ENCODE results near the gene SSH2. TPM values are rescaled to one million over a fixed set of nuclear protein-coding genes. Genes with fewer than 3 reads are reported as not detected.
A peak's percentile ranks its signal among the peaks of the same experiment; 100 is the strongest.

Gene SSH2
- total and polyA plus RNA-seq, 2 of the 13 experiments (the other 11 are each of a cell fraction or from before 2014, with no cell fraction given): 6.0 to 6.4 TPM

DNA sequence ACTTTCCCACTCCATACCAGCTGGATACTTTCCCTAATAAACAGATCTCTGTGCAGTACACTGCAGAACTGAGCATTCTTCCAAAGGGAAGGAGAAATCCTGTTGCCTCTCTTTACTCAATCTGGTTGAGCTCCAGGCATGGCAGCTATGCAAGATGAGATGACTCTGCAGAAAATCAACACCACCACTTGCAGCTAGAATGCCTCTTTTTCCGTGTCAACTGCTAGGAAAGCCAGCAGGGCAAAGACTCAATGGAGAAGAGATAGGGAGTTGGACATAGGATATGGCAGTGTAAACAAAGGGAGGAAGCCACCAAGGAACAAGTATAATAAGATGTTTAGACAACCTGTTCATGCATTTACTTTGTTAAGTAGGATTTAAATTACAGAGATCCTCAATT, 266.9 kb downstream of the SSH2 start (continued):
- TF ChIP-seq, protein P1, sequence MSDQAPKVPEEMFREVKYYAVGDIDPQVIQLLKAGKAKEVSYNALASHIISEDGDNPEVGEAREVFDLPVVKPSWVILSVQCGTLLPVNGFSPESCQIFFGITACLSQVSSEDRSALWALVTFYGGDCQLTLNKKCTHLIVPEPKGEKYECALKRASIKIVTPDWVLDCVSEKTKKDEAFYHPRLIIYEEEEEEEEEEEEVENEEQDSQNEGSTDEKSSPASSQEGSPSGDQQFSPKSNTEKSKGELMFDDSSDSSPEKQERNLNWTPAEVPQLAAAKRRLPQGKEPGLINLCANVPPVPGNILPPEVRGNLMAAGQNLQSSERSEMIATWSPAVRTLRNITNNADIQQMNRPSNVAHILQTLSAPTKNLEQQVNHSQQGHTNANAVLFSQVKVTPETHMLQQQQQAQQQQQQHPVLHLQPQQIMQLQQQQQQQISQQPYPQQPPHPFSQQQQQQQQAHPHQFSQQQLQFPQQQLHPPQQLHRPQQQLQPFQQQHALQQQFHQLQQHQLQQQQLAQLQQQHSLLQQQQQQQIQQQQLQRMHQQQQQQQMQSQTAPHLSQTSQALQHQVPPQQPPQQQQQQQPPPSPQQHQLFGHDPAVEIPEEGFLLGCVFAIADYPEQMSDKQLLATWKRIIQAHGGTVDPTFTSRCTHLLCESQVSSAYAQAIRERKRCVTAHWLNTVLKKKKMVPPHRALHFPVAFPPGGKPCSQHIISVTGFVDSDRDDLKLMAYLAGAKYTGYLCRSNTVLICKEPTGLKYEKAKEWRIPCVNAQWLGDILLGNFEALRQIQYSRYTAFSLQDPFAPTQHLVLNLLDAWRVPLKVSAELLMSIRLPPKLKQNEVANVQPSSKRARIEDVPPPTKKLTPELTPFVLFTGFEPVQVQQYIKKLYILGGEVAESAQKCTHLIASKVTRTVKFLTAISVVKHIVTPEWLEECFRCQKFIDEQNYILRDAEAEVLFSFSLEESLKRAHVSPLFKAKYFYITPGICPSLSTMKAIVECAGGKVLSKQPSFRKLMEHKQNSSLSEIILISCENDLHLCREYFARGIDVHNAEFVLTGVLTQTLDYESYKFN (CRISPR knock-in tag; conservative IDR thresholded peaks at IDR 0.05): no peak
- TF ChIP-seq EHMT2 (IDR thresholded peaks at IDR 0.05; ENCODE audit: borderline replicate concordance, low read depth, low read length) (no peak), PCBP1 (IDR thresholded peaks at IDR 0.05; ENCODE audit: borderline replicate concordance, low read depth, low read length) (no peak)
- TF ChIP-seq, protein P2, sequence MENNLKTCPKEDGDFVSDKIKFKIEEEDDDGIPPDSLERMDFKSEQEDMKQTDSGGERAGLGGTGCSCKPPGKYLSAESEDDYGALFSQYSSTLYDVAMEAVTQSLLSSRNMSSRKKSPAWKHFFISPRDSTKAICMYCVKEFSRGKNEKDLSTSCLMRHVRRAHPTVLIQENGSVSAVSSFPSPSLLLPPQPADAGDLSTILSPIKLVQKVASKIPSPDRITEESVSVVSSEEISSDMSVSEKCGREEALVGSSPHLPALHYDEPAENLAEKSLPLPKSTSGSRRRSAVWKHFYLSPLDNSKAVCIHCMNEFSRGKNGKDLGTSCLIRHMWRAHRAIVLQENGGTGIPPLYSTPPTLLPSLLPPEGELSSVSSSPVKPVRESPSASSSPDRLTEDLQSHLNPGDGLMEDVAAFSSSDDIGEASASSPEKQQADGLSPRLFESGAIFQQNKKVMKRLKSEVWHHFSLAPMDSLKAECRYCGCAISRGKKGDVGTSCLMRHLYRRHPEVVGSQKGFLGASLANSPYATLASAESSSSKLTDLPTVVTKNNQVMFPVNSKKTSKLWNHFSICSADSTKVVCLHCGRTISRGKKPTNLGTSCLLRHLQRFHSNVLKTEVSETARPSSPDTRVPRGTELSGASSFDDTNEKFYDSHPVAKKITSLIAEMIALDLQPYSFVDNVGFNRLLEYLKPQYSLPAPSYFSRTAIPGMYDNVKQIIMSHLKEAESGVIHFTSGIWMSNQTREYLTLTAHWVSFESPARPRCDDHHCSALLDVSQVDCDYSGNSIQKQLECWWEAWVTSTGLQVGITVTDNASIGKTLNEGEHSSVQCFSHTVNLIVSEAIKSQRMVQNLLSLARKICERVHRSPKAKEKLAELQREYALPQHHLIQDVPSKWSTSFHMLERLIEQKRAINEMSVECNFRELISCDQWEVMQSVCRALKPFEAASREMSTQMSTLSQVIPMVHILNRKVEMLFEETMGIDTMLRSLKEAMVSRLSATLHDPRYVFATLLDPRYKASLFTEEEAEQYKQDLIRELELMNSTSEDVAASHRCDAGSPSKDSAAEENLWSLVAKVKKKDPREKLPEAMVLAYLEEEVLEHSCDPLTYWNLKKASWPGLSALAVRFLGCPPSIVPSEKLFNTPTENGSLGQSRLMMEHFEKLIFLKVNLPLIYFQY (CRISPR knock-in tag; IDR thresholded peaks at IDR 0.05; ENCODE audit: borderline replicate concordance): no peak

DNA sequence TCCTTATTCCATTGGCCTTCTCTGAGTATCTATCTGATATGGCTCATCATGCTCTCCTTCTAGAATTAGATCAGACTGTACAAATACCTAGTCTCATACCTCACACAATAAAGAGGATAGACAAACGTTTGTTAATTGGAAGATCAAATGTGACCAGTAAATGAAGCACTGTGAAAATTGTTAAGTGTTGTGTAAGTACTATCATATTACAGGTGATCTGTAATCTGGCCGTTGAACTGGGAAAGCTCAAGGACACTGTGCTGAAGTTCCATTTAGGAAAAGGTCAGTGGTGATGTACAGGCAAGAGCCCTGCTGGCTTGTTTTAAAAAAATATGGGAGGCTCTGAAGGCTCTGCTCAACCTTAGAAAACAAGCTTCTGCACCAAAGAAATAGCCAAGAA, 268.8 kb downstream of the SSH2 start:
- no TSS peak for BruUV-seq (replicated peaks)
- peak overlapping the region; percentile 51 for H3K27ac ChIP-seq (ENCODE audit: extremely low read length, insufficient read depth, low read length)
- intact Hi-C loops (cut with micrococcal nuclease; ENCODE audit: unreplicated experiment) (no loop called here), in situ Hi-C loops (cut with HindIII; ENCODE audit: extremely low pct_ligation_motif_present, low pct_unique_long_range_greater_than_20kb) (no loop called here)
- H3K27me3 ChIP-seq (ENCODE audit: control insufficient read depth in 1 of 2, insufficient read depth in 2 of 2, low read length in 2 of 2): no peaks in the 10 kb centered on the region
- FAIRE-seq (peak; percentile 64), DNase-seq (ENCODE audit: low spot score) (peak; percentile 75), ATAC-seq (peak; percentile 85)
- WGBS (ENCODE audit: low lambda C conversion rate): 6% methylated on average over 2 of the region's 2 CpGs
- no peak overlapping the region for H2AFZ ChIP-seq (ENCODE audit: low read length)
- CTCF ChIA-PET (ENCODE audit: low intra/inter-chr PET ratio, low total read pairs): no interaction called here
- no peaks in the 10 kb centered on the region for H3K9me3 ChIP-seq (ENCODE audit: low read length)
- no peaks in the 10 kb centered on the region for H3K36me3 ChIP-seq (replicated peaks in 1 of 2; ENCODE audit: control insufficient read depth in 1 of 2, insufficient read depth in 2 of 2, low read length in 2 of 2)
- no peaks in the 10 kb centered on the region for H4K20me1 ChIP-seq (ENCODE audit: insufficient read depth, low read length)
- no peaks in the 10 kb centered on the region for H3K79me2 ChIP-seq (ENCODE audit: insufficient read depth, low read length)
- H3K4me2 ChIP-seq (ENCODE audit: low read depth, low read length): peak overlapping the region; percentile 22; the same call in 1 of the 2 replicates
- no peak overlapping the region for H3K4me3 ChIP-seq (replicated peaks in 1 of 3; ENCODE audit: insufficient read depth in 1 of 3, low read depth in 2 of 3, low read length in 3 of 3)
- POLR2A ChIA-PET: no interaction called here
- peaks cover 33% of the 10 kb centered on the region for H3K4me1 ChIP-seq (ENCODE audit: insufficient read depth, low read length)
- H3K9ac ChIP-seq (ENCODE audit: insufficient read depth, low read depth, low read length): no peak overlapping the region
- no peak for TF ChIP-seq ZNF234 (CRISPR knock-in tag; conservative IDR thresholded peaks at IDR 0.05)
- TF ChIP-seq ZNF30 (CRISPR knock-in tag; IDR thresholded peaks at IDR 0.05): no peak
- TF ChIP-seq MIER3 (CRISPR knock-in tag; IDR thresholded peaks at IDR 0.05; ENCODE audit: borderline replicate concordance): 0 out of 2 replicates have a peak, but pooled peaks have one; percentile 22
- peak; percentile 99 for TF ChIP-seq SIX1 (CRISPR knock-in tag; IDR thresholded peaks at IDR 0.05; ENCODE audit: borderline replicate concordance)
- peak; percentile 56; the same call in 1 of the 2 replicates for TF ChIP-seq CEBPB (IDR thresholded peaks at IDR 0.05; ENCODE audit: borderline replicate concordance, low read depth, low read length)
- 0 out of 2 replicates have a peak, but pooled peaks have one; percentile 48 for TF ChIP-seq IRF2 (CRISPR knock-in tag; IDR thresholded peaks at IDR 0.05)
- TF ChIP-seq HMG20A (CRISPR knock-in tag; IDR thresholded peaks at IDR 0.05; ENCODE audit: borderline replicate concordance): peak; percentile 49; the same call in 1 of the 2 replicates
- TF ChIP-seq ZNF274 (CRISPR knock-in tag; IDR thresholded peaks at IDR 0.05): no peak
- TF ChIP-seq RXRB (CRISPR knock-in tag; IDR thresholded peaks at IDR 0.05; ENCODE audit: borderline replicate concordance): peak; percentile 67
- TF ChIP-seq NR2F1 (CRISPR knock-in tag; IDR thresholded peaks at IDR 0.05): no peak
- TF ChIP-seq ATF1 (CRISPR knock-in tag; IDR thresholded peaks at IDR 0.05): peak; percentile 23; the same call in 1 of the 2 replicates

All from HepG2 (cell line).